Ectodermal cell (in vitro differentiated cells): Measurements from ENCODE around the gene BLCAP.

ENCODE experiments used
- H3K27ac ChIP-seq: 2 replicates; pipeline ENCODE4 v1.7.0; 2013; ENCODE audit warnings: mild to moderate bottlenecking, low read depth, low read length; ENCODE audit not compliant: insufficient read depth, poor library complexity, severe bottlenecking
- H3K27me3 ChIP-seq: 2 replicates; pipeline ENCODE4 v1.7.0; 2013; ENCODE audit warnings: mild to moderate bottlenecking, low read length; ENCODE audit not compliant: insufficient read depth, control insufficient read depth, poor library complexity, severe bottlenecking
- H3K36me3 ChIP-seq: one replicate; pipeline ENCODE4 v1.7.0; 2013; ENCODE audit warnings: low read length; ENCODE audit not compliant: control insufficient read depth, insufficient read depth
- H3K4me1 ChIP-seq: one replicate; pipeline ENCODE4 v1.7.0; 2013; ENCODE audit warnings: low read length; ENCODE audit not compliant: control insufficient read depth, insufficient read depth
- H3K4me3 ChIP-seq: 2 replicates; pipeline ENCODE4 v1.7.0; 2013; ENCODE audit warnings: low read depth, low read length, control low read depth; ENCODE audit not compliant: insufficient read depth
- H3K9me3 ChIP-seq: 2 replicates; pipeline ENCODE4 v1.7.0; 2013; ENCODE audit warnings: mild to moderate bottlenecking, low read length, moderate library complexity; ENCODE audit not compliant: control insufficient read depth
- WGBS, 2 experiments: methylation state at CpG; one replicate each; pipeline ENCODE4 v1.1.7; 2013; ENCODE audit warnings: missing lambda C conversion rate in 2 of 2; 5-methylcytosine and 5-hydroxymethylcytosine counted together

Gene BLCAP

DNA sequence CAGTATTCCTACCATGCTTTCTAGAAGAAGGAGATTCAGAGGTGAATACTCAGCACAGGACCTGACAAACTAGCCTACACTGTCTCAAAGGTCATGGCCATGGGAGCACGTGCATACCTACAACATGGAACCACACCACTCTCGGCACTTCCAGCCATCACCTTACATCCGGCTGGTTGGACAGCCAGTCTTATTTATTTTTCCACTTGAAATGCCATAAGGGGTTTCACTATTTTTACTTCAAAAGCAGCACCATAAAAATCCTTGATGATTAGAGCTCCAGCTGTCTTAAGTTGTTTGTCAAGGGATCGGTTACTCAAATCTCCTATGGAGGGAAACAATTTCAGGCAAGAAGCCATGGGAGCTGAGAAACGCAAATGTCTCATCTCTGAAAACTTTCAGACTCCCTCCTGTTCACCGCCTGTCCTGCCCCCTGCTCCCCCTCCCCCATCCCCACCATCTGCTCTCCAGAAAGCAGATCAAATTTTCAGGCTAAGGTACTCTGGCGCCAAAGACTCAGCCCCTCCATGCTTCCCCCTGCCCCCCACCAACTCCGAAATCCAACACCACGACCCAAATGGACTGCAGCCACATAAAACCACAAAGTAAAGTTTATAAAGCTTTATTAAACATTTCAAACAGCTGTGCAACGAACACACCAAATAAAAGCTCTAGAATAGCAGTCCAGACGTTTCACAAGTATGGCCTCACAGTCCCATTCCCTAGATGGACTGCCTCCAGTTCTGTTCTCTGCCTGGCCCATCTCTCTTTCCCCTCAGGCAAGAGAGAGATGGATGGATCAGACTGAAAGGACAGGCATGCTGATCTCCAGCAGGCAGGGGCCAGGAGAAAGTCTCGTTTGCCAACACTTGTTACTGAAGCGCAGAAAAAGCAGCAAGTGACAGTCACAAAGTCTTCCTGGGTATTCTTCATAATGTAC is 10.6 kb downstream of the BLCAP start:
- peaks cover 12% of the 10 kb centered on the region for H3K36me3 ChIP-seq
- 76 to 78% methylated on average over 13 of the region's 13 CpGs for WGBS, 2 experiments
- H3K9me3 ChIP-seq: no peaks in the 10 kb centered on the region
- no peak overlapping the region for H3K4me3 ChIP-seq
- H3K27me3 ChIP-seq: no peaks in the 10 kb centered on the region
- H3K4me1 ChIP-seq: peaks cover 38% of the 10 kb centered on the region
- H3K27ac ChIP-seq: no peak overlapping the region

DNA sequence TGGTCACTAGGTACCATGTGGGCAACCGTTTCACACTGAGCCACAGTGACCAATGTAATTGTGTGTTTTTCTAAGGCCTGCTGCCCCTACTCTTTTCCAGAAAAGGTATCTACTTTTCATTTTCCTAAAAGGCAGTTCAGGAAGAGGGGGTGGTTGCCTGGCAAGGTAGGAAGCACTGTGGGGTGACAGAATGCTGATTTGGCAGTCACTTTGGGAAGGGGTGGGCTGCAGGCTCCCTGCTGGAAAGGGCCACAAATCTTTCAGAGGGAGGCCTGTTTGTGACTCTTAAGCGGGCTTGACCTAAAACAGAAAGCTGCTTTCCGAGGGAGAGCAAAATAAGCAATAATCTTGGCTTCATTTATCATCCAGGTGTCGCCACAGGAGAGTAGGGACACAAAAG is 11.8 kb downstream of the BLCAP start:
- Histone ChIP-seq H3K27me3 (no peaks in the 10 kb centered on the region), H3K27ac (no peak overlapping the region)
- 92 to 93% methylated on average over 4 of the region's 4 CpGs for WGBS, 2 experiments

DNA sequence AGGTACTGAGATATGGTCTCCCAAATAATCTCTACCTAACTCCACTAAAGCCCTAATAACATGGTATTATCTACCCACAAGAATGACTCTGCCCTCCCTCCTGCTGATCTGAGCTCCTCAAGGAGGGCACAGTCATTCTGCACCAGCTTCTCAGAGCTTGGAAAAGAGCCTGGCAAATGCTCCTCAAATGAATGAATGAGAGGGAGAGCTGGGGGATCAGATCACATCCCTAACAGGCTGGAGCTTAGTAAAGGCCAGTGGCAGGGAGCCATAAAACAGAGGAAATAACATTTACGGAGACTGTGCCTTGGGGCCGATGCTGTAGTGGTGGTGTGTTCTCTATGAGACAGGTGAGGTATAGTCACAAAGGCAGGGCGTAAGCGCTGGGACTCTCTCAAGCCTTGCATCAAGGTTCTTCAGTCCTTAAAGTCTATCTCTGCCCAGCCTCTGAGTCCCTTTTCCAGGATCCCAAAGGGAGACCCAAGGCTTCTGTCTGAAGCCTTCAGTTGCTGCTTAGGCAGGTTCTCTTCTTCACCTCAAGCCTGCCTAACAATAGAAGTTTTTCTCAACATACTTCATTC is 13.8 kb downstream of the BLCAP start:
- Histone ChIP-seq H3K27me3 (no peaks in the 10 kb centered on the region), H3K9me3 (no peaks in the 10 kb centered on the region), H3K4me3 (no peak overlapping the region), H3K27ac (no peak overlapping the region), H3K36me3 (peaks cover 6% of the 10 kb centered on the region), H3K4me1 (peaks cover 26% of the 10 kb centered on the region)
- 93 to 94% methylated on average over 4 of the region's 4 CpGs for WGBS, 2 experiments

More for the DNA sequence above, 11.8 kb downstream of the BLCAP start:
- Histone ChIP-seq H3K36me3 (peaks cover 6% of the 10 kb centered on the region), H3K4me3 (no peak overlapping the region), H3K9me3 (no peaks in the 10 kb centered on the region), H3K4me1 (peaks cover 38% of the 10 kb centered on the region)

DNA sequence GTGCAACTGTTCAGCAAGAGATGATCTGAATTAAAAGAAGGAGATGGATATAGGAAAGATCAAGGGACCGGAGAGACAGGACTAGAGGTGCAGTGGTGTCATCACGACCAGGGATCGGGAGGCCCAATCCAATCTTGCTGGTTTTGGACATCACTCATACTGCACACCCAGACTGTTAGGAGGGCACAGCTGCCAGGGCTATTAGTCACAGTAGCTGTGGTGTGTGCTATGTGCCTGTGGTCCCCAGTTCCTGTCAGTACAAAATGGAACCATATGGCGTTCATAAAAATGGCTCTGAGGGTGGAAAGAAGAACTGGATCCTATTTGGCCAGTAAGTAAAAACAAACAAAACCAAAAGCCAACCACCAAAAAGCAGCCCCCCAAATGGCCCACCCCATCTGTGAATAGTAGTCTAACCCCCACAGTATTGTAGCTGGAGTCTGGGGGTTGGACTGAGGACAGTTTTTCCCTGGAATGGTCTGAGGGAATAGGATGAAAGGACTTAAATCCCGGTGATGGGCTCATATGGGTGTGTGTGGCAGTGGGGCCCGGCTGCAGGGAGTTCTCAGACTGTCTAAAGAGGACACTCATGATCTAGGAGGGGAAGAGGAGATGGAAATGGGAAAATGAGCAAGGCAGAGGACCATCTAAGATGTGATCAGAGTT is 15.9 kb downstream of the BLCAP start:
- H3K36me3 ChIP-seq: peaks cover 6% of the 10 kb centered on the region
- WGBS, 2 experiments: 97 to 98% methylated on average over 6 of the region's 6 CpGs
- H3K27ac ChIP-seq: no peak overlapping the region
- no peak overlapping the region for H3K4me3 ChIP-seq
- H3K4me1 ChIP-seq: peaks cover 4% of the 10 kb centered on the region
- no peaks in the 10 kb centered on the region for H3K9me3 ChIP-seq
- no peaks in the 10 kb centered on the region for H3K27me3 ChIP-seq

DNA sequence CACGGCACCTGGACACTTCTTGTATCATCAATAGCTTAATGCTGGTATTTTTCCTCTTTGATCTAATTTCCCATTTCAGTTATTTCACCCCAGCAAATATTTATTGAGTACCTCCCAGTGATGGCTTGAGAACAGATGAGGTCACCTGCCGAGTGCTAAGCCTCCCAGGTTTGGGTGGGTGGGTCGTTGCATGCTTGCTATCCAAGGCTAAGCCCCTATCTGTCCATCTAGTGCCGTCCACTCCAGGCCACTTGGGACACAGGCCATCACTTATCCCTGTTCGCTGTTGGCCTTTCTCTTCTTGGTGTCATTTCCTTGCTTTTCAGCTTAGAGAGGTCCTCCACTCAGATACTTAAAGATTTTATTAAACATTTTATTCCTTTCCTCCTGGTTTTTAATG is 17.4 kb downstream of the BLCAP start:
- Histone ChIP-seq H3K27ac (no peak overlapping the region), H3K27me3 (no peaks in the 10 kb centered on the region), H3K9me3 (no peaks in the 10 kb centered on the region), H3K4me3 (no peak overlapping the region), H3K4me1 (peaks cover 4% of the 10 kb centered on the region), H3K36me3 (peaks cover 6% of the 10 kb centered on the region)
- 93 to 94% methylated on average over 5 of the region's 5 CpGs for WGBS, 2 experiments

DNA sequence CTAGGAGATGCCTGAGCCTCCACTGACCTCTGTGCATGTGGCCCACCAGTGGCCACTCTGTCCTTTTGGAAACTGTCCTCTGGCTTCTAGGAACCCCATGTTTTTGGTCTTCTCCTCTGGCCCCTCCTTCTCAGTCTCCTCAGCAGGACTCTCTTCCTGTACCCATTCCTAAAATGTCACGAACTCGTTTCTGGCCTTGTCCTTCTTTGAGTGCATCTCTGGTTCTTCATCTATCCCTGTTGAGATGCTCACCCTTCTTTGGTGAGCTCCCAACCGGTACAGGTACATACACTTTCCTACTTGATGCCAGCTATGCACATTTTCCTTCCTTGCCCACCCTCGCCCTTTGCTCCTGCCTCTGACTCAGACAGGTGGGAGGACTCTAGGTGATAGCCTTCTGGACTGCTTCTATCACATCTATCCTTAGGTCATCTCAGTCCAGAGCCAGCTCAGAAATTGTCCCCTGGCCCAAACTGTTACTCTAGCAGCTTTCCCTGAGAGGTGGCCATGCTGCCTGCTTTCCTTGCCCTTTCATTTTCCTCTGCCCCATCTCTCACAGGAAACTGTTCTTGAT is 21.4 kb downstream of the BLCAP start:
- no peak overlapping the region for H3K4me3 ChIP-seq
- H3K27me3 ChIP-seq: no peaks in the 10 kb centered on the region
- H3K9me3 ChIP-seq: no peaks in the 10 kb centered on the region
- H3K36me3 ChIP-seq: no peaks in the 10 kb centered on the region
- peaks cover 4% of the 10 kb centered on the region for H3K4me1 ChIP-seq
- no peak overlapping the region for H3K27ac ChIP-seq
- WGBS, 2 experiments: 87% methylated on average over 4 of the region's 4 CpGs

DNA sequence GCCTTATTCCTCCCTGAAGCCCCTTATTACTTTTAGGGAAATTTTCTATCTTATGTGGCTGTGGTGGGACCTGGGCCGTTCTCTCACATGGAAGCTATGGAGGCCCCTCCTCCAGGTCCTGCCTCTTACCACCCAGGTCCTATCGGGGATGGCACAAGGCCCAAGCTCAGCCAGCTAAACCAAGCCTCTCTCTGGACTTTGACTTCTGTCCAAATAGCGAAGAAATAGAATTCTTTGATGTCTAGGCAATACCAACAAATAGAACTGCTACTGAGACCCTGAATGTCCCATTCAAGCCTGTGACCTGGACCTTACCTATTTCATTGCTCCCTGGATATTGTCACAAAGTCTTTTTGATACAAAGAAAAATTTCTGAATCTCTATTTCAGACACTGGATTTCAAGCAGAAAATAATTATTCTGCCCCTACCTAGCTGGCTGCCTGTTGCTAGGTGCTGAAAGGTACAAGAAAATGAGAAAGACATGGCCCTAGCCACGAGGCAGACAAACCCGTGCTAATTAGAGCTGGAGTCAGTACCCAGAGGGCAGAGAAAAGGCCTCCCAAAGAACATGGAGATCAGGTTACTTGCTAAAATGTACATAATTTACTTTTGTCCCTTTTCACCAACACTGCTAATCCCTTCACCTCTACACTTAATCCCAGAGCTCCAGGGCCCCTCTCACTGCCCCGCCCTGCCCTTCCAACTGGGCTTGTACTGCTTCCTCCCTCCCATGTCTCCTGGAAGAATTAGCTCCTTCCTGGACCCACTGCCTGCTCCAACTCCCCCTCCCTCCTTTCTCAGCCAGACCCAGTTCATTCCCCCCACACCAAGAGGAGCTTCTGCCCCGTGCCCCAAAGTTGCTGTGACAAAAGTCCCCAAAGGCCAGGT is 22.2 kb downstream of the BLCAP start:
- Histone ChIP-seq H3K4me1 (peaks cover 4% of the 10 kb centered on the region), H3K4me3 (no peak overlapping the region)
- WGBS, 2 experiments: 67 to 76% methylated on average over 7 of the region's 7 CpGs

DNA sequence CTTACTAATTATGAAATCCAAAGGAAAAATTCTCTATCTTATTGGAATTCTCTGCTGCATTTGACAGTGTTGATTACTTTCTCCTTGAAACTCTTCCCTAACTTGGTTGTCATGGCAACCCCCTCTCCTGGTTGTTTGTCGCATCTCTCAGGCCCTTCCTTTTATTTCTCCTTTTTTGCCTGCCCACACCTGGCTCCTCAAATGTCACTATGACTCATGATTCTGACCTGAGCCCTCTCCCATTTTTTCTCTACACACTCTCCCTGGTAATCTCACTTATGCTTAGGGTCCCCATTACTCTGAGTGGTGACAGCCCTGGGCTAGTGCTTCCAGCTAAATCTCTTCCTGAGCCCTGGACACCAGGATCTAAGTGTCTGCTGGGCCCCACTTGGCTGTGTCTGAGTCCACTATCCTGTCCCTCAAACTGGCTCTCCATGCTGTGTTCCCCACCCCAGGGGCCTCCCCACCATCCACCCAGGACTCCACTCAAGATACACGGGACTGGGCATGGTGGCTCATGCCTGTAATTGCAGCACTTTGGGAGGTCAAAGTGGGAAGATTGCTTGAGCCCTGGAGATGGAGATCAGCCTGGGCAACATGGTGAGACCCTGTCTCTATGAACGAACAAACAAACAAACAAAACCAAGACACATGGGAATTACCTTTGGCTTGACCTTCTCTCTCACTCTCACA is 23.1 kb downstream of the BLCAP start:
- H3K4me1 ChIP-seq: peaks cover 4% of the 10 kb centered on the region
- 67 to 70% methylated on average over 3 of the region's 3 CpGs for WGBS, 2 experiments
- no peak overlapping the region for H3K4me3 ChIP-seq
- H3K27ac ChIP-seq: no peak overlapping the region
- no peaks in the 10 kb centered on the region for H3K27me3 ChIP-seq
- H3K9me3 ChIP-seq: no peaks in the 10 kb centered on the region
- H3K36me3 ChIP-seq: no peaks in the 10 kb centered on the region

More for the DNA sequence above, 22.2 kb downstream of the BLCAP start:
- Histone ChIP-seq H3K27me3 (no peaks in the 10 kb centered on the region), H3K9me3 (no peaks in the 10 kb centered on the region), H3K36me3 (no peaks in the 10 kb centered on the region), H3K27ac (no peak overlapping the region)

DNA sequence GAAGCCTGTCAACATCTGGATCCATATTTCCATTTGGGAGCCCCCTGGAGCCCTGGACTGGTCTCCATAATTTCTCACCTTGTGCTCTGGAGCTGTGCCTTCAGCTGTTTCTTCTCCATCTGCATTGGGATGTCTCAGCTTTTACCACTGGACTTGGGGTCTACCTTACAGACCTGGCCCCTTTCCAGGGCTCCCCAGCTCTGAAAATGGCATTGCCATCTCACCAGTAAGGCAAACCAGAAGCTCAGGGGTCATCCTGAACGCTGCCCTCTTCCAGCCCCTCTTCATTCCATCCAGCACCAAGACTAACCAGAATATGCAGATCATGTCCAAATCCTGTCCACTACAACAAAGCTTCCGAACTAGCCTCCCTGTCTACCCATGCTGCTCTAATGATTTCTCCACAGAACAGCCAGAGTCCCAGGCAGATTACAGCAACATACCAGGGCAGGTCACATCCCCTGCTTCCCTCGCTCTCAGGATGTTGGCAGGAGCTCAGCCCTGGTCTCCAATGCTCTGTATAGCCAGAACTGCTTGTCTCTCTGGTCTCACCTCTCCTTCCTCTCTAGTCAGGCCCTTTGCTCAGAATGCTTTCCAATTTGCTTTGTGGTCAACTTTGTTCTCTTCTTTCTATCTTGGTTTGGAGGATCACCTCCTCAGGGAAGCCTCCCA is 24.3 kb downstream of the BLCAP start:
- Histone ChIP-seq H3K36me3 (no peaks in the 10 kb centered on the region), H3K4me1 (peaks cover 4% of the 10 kb centered on the region), H3K27me3 (no peaks in the 10 kb centered on the region), H3K9me3 (no peaks in the 10 kb centered on the region), H3K4me3 (no peak overlapping the region), H3K27ac (no peak overlapping the region)
- WGBS, 2 experiments: 90 to 93% methylated on average over 3 of the region's 3 CpGs
